ENCODE measurements around the gene APOL2.

The APOL2 gene

GRCh38 chr22:36285017-36285416, 45.7 kb upstream of the APOL2 start:
- TF ChIP-seq, protein P1, sequence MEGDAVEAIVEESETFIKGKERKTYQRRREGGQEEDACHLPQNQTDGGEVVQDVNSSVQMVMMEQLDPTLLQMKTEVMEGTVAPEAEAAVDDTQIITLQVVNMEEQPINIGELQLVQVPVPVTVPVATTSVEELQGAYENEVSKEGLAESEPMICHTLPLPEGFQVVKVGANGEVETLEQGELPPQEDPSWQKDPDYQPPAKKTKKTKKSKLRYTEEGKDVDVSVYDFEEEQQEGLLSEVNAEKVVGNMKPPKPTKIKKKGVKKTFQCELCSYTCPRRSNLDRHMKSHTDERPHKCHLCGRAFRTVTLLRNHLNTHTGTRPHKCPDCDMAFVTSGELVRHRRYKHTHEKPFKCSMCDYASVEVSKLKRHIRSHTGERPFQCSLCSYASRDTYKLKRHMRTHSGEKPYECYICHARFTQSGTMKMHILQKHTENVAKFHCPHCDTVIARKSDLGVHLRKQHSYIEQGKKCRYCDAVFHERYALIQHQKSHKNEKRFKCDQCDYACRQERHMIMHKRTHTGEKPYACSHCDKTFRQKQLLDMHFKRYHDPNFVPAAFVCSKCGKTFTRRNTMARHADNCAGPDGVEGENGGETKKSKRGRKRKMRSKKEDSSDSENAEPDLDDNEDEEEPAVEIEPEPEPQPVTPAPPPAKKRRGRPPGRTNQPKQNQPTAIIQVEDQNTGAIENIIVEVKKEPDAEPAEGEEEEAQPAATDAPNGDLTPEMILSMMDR (IDR thresholded peaks at IDR 0.05; ENCODE audit: low read depth, low read length, missing control alignments), result no peak
- in situ Hi-C loops (cut with HindIII; ENCODE audit: low sequenced_read_pairs), result no loop called here
- no peak overlapping the region for H3K4me3 ChIP-seq (ENCODE audit: low read depth, low read length)
- DNase-seq (ENCODE audit: low read depth), result no peak

DNA sequence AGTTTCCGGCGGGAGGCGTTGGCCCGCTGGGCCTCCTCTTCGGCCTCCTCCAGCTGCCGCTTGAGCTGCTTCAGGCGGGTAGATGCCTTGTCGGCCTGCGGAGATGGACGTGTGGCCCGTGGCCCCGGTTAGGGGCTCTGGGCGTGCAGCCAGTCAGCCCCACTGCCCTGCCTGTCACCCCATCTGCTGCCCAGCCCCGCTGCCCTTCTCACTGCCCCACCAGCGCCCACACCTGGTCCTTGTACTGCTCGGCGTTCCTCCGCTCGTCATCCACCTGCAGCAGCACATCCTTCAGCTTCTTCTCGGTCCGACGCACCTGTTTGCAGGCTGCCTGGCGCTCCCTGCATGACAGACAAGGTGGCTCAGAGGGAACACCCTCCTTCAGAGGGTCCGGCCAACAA, 44.8 kb upstream of the APOL2 start:
- TF ChIP-seq, protein P1 (IDR thresholded peaks at IDR 0.05; ENCODE audit: low read depth, low read length, missing control alignments), result no peak
- DNase-seq (ENCODE audit: low read depth), result no peak
- H3K4me3 ChIP-seq (ENCODE audit: low read depth, low read length), result no peak overlapping the region
- in situ Hi-C loops (cut with HindIII; ENCODE audit: low sequenced_read_pairs), result no loop called here

- no peak for DNase-seq (ENCODE audit: low read depth)
- TF ChIP-seq, protein P1 (IDR thresholded peaks at IDR 0.05; ENCODE audit: low read depth, low read length, missing control alignments), result no peak
- in situ Hi-C loops (cut with HindIII; ENCODE audit: low sequenced_read_pairs), result no loop called here
- no peak overlapping the region for H3K4me3 ChIP-seq (ENCODE audit: low read depth, low read length)
Measured at GRCh38 chr22:36282328-36282831, 43.1 kb upstream of the APOL2 start.

DNA sequence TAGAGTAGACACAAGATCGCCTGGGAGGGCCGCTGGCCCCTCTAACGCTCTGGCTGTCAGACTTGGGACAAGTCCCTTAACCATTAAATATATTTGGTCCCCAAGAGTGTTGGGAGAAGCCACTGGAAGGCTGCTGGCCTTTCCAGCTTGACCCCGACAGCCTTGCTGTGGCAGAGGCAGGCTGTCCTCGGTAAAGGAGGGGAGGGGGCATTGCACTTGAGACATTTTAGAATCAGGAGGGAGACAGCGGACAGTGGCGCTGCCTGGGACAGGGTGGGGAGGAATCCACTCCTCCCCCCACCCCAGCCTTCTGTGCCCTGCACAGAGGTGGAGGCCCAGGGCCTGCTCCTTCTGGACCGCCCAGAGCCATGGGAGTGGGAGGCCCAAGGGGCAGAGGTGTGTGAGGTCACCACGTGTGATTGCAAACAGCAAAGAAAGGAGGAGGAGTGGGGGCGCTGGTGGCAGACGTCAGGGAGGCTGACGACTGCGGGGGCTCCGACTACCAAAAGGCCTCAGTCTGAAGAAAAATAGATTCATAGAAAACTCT, 42.5 kb upstream of the APOL2 start:
- in situ Hi-C loops (cut with HindIII; ENCODE audit: low sequenced_read_pairs), result no loop called here
- no peak overlapping the region for H3K4me3 ChIP-seq (ENCODE audit: low read depth, low read length)
- DNase-seq (ENCODE audit: low read depth), result no peak
- TF ChIP-seq, protein P1 (IDR thresholded peaks at IDR 0.05; ENCODE audit: low read depth, low read length, missing control alignments), result no peak

- in situ Hi-C loops (cut with HindIII; ENCODE audit: low sequenced_read_pairs), result no loop called here
Measured at GRCh38 chr22:36280379-36280778, 41.1 kb upstream of the APOL2 start.

GRCh38 chr22:36279219-36279666, 39.9 kb upstream of the APOL2 start:
- no peak overlapping the region for H3K4me3 ChIP-seq (ENCODE audit: low read depth, low read length)
- no peak for DNase-seq (ENCODE audit: low read depth)
- in situ Hi-C loops (cut with HindIII; ENCODE audit: low sequenced_read_pairs), result no loop called here
- TF ChIP-seq, protein P1 (IDR thresholded peaks at IDR 0.05; ENCODE audit: low read depth, low read length, missing control alignments), result no peak

More at GRCh38 chr22:36280379-36280778, 41.1 kb upstream of the APOL2 start:
- DNase-seq (ENCODE audit: low read depth), result no peak
- TF ChIP-seq, protein P1 (IDR thresholded peaks at IDR 0.05; ENCODE audit: low read depth, low read length, missing control alignments), result no peak
- no peak overlapping the region for H3K4me3 ChIP-seq (ENCODE audit: low read depth, low read length)
